ENCODE data around the gene ARHGAP45. TPM values are rescaled to one million over a fixed set of nuclear protein-coding genes. Genes with fewer than 3 reads are reported as not detected.
A peak's percentile ranks its signal among the peaks of the same experiment; 100 is the strongest.

ARHGAP45 gene
- total RNA-seq, 1 donor from 2014 or later: 4.5 TPM

GRCh38 chr19:1067341-1067957, 482 bp downstream of the ARHGAP45 start:
- no peaks in the 10 kb centered on the region for H3K36me3 Mint-ChIP-seq
- peak overlapping the region; percentile 59 for H3K4me3 Mint-ChIP-seq
- DNase-seq (ENCODE audit: extremely low spot score, unreplicated experiment): no peak
- no peak overlapping the region for H3K27ac Mint-ChIP-seq
- H3K27me3 Mint-ChIP-seq: peaks cover 53% of the 10 kb centered on the region
- peaks cover 5% of the 10 kb centered on the region for H3K4me1 Mint-ChIP-seq (ENCODE audit: unreplicated experiment)
- no peaks in the 10 kb centered on the region for H3K9me3 Mint-ChIP-seq
- TF ChIP-seq CTCF (conservative IDR thresholded peaks at IDR 0.05): no peak

- H3K4me1 Mint-ChIP-seq (ENCODE audit: unreplicated experiment): peaks cover 5% of the 10 kb centered on the region
- peak overlapping the region; percentile 59 for H3K4me3 Mint-ChIP-seq
- TF ChIP-seq CTCF (conservative IDR thresholded peaks at IDR 0.05): no peak
- H3K36me3 Mint-ChIP-seq: no peaks in the 10 kb centered on the region
- H3K27ac Mint-ChIP-seq: no peak overlapping the region
- H3K9me3 Mint-ChIP-seq: no peaks in the 10 kb centered on the region
- no peak for DNase-seq (ENCODE audit: extremely low spot score, unreplicated experiment)
- peaks cover 62% of the 10 kb centered on the region for H3K27me3 Mint-ChIP-seq
Observed at GRCh38 chr19:1068009-1069001, 1.3 kb downstream of the ARHGAP45 start.

- H3K27ac Mint-ChIP-seq: no peak overlapping the region
- no peak for DNase-seq (ENCODE audit: extremely low spot score, unreplicated experiment)
- H3K36me3 Mint-ChIP-seq: no peaks in the 10 kb centered on the region
- TF ChIP-seq CTCF (conservative IDR thresholded peaks at IDR 0.05): no peak
- H3K4me1 Mint-ChIP-seq (ENCODE audit: unreplicated experiment): peaks cover 5% of the 10 kb centered on the region
- H3K27me3 Mint-ChIP-seq: peaks cover 60% of the 10 kb centered on the region
- no peaks in the 10 kb centered on the region for H3K9me3 Mint-ChIP-seq
- H3K4me3 Mint-ChIP-seq: peak overlapping the region; percentile 59
Observed at GRCh38 chr19:1069009-1069779, 2.2 kb downstream of the ARHGAP45 start.

GRCh38 chr19:1070576-1070930, 3.6 kb downstream of the ARHGAP45 start:
- Mint-ChIP-seq H3K9me3 (no peaks in the 10 kb centered on the region), H3K36me3 (no peaks in the 10 kb centered on the region), H3K27ac (no peak overlapping the region), H3K4me3 (no peak overlapping the region), H3K27me3 (peaks cover 50% of the 10 kb centered on the region), H3K4me1 (ENCODE audit: unreplicated experiment) (peaks cover 5% of the 10 kb centered on the region)
- no peak for DNase-seq (ENCODE audit: extremely low spot score, unreplicated experiment)
- no peak for TF ChIP-seq CTCF (conservative IDR thresholded peaks at IDR 0.05)

- Mint-ChIP-seq H3K4me1 (ENCODE audit: unreplicated experiment) (peaks cover 5% of the 10 kb centered on the region), H3K36me3 (no peaks in the 10 kb centered on the region), H3K4me3 (peak overlapping the region; percentile 69), H3K27ac (no peak overlapping the region), H3K9me3 (no peaks in the 10 kb centered on the region), H3K27me3 (peaks cover 51% of the 10 kb centered on the region)
- no peak for DNase-seq (ENCODE audit: extremely low spot score, unreplicated experiment)
- TF ChIP-seq CTCF (conservative IDR thresholded peaks at IDR 0.05): no peak
Observed at GRCh38 chr19:1070931-1071791, 4.2 kb downstream of the ARHGAP45 start.
